BE2C (cell line): ENCODE results near the gene THAP3.
"Not testable (repeated sequence)": the region's sequence is repeated elsewhere in the genome, so short reads cannot be mapped to it uniquely, and the experiment has no call there.

ENCODE experiments used
- DNase-seq: peaks from one replicate; pipeline ENCODE4 v3.0.0-alpha.2; 2020
- H3K27me3 ChIP-seq: fragments of 250-450 bp; sonication (Bioruptor Pico); 2 replicates; pipeline ENCODE4 v1.5.1; 2020; ENCODE audit warnings: mild to moderate bottlenecking
- H3K36me3 ChIP-seq: fragments of 250-450 bp; sonication (Bioruptor Pico); 2 replicates; pipeline ENCODE4 v1.5.1; 2020; ENCODE audit warnings: mild to moderate bottlenecking
- H3K4me1 ChIP-seq: fragments of 250-450 bp; sonication (Bioruptor Pico); 2 replicates; pipeline ENCODE4 v1.5.1; 2020
- H3K4me3 ChIP-seq: 2 replicates; pipeline ENCODE4 v1.5.1; 2011; ENCODE audit warnings: low read depth, low read length
- H3K9me3 ChIP-seq: fragments of 250-450 bp; sonication (Bioruptor Pico); 2 replicates; pipeline ENCODE4 v1.5.1; 2020
- TF ChIP-seq, protein P1 (sequence below): IDR thresholded peaks from 2 replicates; pipeline ENCODE4 v1.5.1; 2012; ENCODE audit warnings: mild to moderate bottlenecking, low read depth, low read length

Gene THAP3

DNA sequence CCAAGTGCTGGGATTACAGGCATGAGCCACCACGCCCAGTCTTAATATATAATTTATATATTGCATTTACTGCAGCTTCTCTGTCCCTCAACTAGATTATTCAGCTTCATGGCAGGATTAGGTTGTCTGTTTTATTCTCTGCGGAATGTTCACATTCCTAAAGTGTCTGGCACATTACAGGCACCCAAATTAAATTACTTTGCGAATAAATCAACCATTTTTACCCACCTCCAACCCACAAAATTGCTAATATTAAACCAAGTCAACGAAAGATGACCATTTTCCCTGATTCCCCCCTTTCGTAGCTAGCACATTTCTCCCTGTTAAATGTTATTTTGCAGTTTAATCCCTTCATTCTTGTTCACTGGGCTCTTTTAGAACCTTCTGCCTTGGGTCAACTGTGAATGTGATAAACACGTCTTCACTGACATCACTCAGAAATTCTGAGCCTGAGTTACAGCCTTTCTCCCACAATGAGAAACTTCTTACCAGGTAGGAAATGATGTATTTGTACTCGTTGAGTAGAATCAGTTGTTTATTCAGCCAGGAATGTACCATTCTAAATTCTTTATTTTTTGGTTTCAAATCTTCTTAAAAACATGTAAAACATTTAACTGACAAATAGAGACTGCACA is 35.9 kb downstream of the THAP3 start:
- H3K36me3 ChIP-seq, result no peaks in the 10 kb centered on the region

DNA sequence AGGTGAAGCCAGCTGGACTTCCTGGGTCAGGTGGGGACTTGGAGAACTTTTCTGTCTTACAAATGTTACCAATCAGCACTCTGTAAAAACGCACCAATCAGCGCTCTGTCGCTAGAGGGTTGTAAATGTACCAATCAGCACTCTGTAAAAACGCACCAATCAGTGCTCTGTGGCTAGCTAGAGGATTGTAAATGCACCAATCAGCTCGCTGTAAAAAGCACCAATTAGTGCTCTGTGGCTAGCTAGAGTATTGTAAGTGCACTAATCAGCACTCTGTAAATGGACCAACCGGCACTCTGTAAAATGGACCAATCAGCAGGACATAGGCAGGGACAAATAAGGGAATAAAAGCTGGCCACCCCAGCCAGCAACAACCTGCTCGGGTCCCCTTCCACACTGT is 37.8 kb downstream of the THAP3 start:
- not testable (repeated sequence) for H3K4me3 ChIP-seq, H3K27me3 ChIP-seq, H3K4me1 ChIP-seq, DNase-seq, H3K9me3 ChIP-seq, H3K36me3 ChIP-seq

More for the DNA sequence above, 35.9 kb downstream of the THAP3 start:
- Histone ChIP-seq H3K4me3 (no peak overlapping the region), H3K9me3 (no peaks in the 10 kb centered on the region), H3K4me1 (no peaks in the 10 kb centered on the region), H3K27me3 (no peaks in the 10 kb centered on the region)
- TF ChIP-seq, protein P1, sequence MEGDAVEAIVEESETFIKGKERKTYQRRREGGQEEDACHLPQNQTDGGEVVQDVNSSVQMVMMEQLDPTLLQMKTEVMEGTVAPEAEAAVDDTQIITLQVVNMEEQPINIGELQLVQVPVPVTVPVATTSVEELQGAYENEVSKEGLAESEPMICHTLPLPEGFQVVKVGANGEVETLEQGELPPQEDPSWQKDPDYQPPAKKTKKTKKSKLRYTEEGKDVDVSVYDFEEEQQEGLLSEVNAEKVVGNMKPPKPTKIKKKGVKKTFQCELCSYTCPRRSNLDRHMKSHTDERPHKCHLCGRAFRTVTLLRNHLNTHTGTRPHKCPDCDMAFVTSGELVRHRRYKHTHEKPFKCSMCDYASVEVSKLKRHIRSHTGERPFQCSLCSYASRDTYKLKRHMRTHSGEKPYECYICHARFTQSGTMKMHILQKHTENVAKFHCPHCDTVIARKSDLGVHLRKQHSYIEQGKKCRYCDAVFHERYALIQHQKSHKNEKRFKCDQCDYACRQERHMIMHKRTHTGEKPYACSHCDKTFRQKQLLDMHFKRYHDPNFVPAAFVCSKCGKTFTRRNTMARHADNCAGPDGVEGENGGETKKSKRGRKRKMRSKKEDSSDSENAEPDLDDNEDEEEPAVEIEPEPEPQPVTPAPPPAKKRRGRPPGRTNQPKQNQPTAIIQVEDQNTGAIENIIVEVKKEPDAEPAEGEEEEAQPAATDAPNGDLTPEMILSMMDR, result no peak
- no peak for DNase-seq

GRCh38 chr1:6666696-6667095 is 42.0 kb downstream of the THAP3 start:
- peaks cover 11% of the 10 kb centered on the region for H3K36me3 ChIP-seq

DNA sequence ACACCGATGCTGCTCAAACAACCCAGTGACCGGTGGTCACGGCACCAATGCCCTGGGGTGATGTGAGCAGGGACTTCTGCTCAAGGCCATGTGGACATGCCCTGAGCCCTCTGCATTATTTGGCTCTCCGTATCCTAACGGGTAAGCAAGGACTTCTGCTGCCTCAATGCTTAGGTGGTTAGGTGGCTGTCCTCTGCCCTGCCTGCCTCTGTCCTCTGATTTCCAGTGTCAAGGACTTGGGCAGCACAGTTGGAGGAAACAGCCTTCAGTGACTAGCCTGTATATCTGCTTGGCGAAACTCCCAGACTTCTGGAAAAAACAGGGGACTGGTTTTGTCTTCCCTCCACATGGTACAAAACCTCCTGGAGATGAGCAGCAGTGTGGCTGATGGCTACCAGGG is 42.5 kb downstream of the THAP3 start:
- no peak overlapping the region for H3K4me3 ChIP-seq
- H3K36me3 ChIP-seq, result peaks cover 11% of the 10 kb centered on the region
- peak; percentile 13 for DNase-seq
- TF ChIP-seq, protein P1, result no peak
- no peaks in the 10 kb centered on the region for H3K27me3 ChIP-seq
- no peaks in the 10 kb centered on the region; the same call in 1 of the 2 replicates for H3K4me1 ChIP-seq
- no peaks in the 10 kb centered on the region for H3K9me3 ChIP-seq

More at GRCh38 chr1:6666696-6667095, 42.0 kb downstream of the THAP3 start:
- Histone ChIP-seq H3K4me3 (no peak overlapping the region), H3K9me3 (no peaks in the 10 kb centered on the region), H3K27me3 (no peaks in the 10 kb centered on the region), H3K4me1 (no peaks in the 10 kb centered on the region; the same call in 1 of the 2 replicates)
- DNase-seq, result no peak
- TF ChIP-seq, protein P1, result no peak

DNA sequence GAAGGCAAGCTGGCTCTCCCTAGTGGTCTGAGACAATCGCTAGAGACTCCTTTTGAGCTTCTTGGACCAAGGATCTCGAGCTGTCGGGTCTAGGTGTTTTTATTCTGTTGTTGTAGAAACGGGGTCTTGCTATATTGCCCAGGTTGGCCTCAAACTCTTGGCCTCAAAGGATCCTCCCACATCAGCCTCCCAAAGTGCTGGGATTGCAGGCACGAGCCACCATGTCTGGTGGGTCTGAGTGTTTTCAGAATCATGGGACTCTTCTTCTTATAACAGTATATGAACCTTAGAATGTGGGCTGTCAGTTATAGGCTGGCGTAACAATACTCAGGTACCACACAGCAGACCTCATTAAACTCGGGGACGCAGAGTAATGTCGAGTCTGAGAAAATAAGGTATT is 43.8 kb downstream of the THAP3 start:
- TF ChIP-seq, protein P1, result no peak
- no peak for DNase-seq
- H3K9me3 ChIP-seq, result no peaks in the 10 kb centered on the region
- peaks cover 2% of the 10 kb centered on the region; the same call in 1 of the 2 replicates for H3K4me1 ChIP-seq
- H3K4me3 ChIP-seq, result no peak overlapping the region
- H3K27me3 ChIP-seq, result no peaks in the 10 kb centered on the region
- peaks cover 11% of the 10 kb centered on the region for H3K36me3 ChIP-seq

DNA sequence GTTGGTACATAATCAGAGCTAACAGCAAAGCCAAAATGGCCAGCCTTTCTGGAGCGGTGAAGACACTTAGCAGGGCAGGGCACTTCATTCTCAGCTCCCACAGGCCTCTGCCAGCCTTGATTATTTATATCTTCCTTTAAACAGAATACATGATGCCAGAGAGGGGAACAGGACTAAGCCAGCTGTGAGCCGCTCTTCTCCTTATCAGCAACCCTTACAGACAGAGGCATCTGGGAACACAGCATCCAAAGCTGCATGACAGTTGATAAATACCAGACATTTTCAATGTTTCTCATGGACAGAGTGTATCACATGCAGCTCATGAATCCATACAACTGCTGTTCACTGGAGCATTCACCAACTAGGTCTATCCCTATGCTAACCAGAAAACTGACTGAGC is 47.9 kb downstream of the THAP3 start:
- Histone ChIP-seq H3K27me3 (no peaks in the 10 kb centered on the region), H3K4me3 (no peak overlapping the region), H3K4me1 (peaks cover 4% of the 10 kb centered on the region), H3K9me3 (no peaks in the 10 kb centered on the region), H3K36me3 (peaks cover 6% of the 10 kb centered on the region)
- peak; percentile 72 for DNase-seq
- TF ChIP-seq, protein P1, result no peak
